ENCODE results near the gene ZFAND3.
"Not testable (repeated sequence)": the region's sequence is repeated elsewhere in the genome, so short reads cannot be mapped to it uniquely, and the experiment has no call there.

The ZFAND3 gene

DNA sequence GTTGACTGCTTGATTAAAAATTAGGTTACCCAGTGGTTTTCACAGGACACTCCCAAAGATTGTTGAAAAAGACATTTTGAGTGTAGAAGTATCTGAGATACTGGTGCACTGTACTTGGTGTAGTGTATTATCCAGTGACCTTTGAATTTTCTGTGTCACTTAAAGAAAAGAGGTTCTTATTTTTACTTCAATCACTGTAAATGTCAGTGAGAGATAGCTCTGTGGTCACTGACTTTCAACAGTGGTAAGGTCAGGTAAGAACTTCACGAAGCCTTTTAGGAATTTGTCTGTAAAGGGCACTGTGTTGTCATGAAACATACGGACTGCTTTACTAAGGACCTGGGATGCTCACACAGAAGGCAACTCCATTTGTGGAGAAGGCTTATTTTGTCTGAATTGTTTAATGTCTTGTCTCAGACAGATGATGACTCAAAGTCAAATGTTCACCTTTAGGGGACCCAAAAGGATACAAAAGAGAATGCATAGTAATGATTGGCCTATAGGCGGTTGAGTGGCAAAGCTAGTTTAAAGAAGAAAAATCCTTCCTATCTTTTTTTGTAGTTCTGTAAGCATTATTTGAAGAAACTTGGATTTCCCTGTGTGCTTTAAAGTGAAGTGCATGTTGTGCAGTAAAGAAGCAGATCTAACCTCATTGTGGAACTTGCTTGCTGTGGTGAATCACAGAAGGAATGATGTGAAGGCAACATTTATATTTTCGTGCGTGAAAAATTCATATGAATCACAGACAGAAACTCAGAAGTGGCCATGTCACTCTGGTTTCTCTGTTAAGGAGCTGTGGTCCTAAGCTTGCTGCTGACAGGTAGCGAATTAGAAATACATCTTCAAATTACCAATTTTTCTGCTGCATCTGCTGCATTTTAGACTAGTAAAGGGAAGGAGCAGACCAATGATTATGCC is 47.3 kb downstream of the ZFAND3 start:
- no peak for DNase-seq

GRCh38 chr6:37867756-37868446 is 48.4 kb downstream of the ZFAND3 start:
- no peak for DNase-seq

- DNase-seq = no peak
Measured at GRCh38 chr6:37868447-37868825, 48.9 kb downstream of the ZFAND3 start.

- DNase-seq = no peak
Measured at GRCh38 chr6:37871616-37872372, 52.3 kb downstream of the ZFAND3 start.

- no peak for DNase-seq
Measured at GRCh38 chr6:37872373-37872745, 52.8 kb downstream of the ZFAND3 start.

DNA sequence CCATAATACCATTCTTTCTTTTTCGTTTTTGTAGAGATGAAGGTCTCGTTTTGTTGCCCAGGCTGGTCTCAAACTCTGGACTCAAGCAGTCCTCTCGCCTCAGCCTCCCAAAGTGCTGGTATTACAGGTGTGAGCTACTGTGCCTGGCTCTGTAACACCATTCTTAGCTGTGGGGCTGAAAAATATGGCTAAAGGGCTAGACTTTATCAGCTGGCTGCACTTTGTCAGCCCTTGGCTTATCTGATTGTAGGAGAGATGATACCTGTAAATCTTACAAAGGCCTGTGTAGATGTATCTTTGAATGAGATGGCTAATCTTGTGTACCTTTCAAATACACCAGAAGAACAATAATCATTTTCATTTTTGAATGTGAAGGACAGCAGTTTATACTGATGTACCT is 55.2 kb downstream of the ZFAND3 start:
- DNase-seq = no peak

- no peak for DNase-seq
Measured at GRCh38 chr6:37875561-37876309, 56.2 kb downstream of the ZFAND3 start.

GRCh38 chr6:37876843-37877242 is 57.3 kb downstream of the ZFAND3 start:
- DNase-seq = no peak

GRCh38 chr6:37877373-37878149 is 58.0 kb downstream of the ZFAND3 start:
- no peak for DNase-seq

DNA sequence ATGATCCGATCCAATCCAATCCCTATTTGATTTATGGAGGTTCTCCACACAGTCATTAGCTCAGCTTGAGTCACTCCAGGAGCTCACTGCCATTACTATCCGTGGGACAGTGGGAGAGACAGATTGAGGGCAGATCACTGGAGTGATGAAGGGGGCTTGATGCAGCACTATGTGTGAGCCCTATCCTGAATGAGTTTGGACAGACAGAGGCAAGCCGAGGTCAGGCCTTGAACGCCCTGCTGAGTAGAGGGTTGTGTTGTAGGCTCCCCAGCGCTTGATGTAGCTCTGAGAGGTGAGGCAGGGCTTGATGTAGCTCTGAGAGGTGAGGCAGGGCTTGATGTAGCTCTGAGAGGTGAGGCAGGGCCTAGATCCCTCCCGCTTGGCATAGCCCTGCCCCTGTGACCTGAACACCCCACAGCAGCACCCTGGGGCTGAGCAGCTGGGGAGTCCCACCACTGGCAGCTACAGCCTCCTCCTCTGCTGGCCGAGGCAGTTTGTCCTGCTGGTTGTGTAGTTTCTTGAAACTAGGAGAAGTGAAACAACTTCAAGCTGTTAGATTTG is 58.7 kb downstream of the ZFAND3 start:
- no peak for DNase-seq

GRCh38 chr6:37880602-37881001 is 61.1 kb downstream of the ZFAND3 start:
- not testable (repeated sequence) for DNase-seq

DNA sequence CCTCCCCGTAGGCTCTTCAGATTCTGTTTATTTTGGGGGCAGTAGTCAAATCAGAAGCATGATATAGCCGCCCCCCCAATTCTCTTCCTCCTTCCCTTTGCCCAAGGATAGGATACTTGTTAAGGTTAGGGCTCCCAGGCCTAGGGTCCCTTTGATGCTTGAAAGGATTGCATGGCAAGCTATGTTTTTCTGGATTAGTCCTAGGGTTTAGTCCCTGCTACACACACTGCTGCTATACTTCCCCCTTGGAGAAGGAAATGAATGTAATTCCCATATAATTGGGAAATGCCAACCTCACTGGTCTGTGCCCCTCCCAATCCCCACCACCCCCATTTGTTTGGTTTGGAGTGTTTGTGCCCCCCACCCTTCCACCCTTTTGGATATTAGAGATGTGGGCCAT is 62.8 kb downstream of the ZFAND3 start:
- DNase-seq = no peak

DNA sequence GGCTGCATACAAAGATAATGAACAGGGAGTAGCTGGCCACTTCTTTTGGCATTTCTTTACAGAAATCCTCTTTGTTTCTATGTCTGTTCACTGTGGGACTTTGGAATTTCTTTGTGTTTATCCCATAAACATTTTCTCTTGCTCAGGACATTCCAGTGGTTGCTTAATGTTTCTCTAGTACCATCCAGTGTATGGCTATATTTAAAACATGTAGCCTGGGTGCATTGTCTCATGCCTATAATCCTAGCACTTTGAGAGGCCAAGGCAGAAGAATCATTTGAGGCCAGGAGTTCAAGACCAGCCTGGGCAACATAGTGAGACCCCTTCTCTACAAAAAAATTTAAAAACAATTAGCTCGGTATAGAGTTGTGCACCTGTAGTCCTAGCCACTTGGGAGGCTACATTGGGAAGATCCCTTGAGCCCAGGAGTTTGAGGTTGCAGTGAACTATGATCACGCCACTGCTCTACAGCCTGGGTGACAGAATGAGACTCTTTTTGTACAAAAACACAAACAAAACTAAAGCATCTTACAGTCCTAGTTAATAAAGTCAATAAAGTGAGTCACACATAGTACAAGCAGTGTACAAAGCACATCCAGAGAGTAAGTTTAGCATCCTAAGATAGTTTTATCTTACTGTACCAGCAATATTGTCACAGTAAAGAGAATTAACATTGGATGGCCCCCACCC is 63.3 kb downstream of the ZFAND3 start:
- no peak for DNase-seq

GRCh38 chr6:37884548-37884947 is 65.0 kb downstream of the ZFAND3 start:
- DNase-seq = no peak

DNA sequence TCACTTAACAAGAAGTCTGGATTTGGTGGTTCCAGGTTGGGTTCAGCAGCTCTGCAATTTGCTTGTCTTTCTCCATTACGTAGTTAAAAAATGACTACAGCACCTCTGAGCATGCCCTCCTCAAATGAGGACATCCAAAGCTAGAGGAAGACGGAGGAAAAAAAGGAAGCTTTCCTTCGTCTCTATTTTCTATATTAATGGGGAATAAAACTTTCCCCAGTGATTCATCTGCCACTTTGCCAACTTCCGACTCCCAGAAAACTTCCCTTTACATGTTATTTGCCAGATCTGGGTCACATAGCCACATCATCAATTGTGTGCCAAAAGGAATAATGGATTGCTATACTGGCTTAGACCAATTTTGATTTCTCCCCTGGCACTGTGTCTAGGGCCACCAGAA is 69.5 kb downstream of the ZFAND3 start:
- DNase-seq = no peak

DNA sequence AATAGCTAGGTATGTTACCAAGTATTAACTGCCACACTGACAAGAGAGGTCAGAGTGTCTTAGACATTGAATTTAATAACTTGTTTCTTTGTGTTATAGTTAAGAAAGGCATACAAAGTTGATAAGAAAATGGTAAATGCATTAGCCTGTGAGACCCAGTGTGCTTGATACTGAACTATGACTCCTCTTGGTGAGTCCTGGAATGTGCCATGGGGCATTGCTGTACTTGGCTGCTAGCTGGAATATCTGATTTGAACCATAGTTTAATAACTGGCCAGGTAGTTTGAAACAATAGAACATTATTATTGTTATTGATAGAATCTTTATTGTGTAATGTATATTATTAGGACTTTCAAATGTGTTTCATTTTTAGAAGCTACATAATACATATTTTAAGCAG is 70.0 kb downstream of the ZFAND3 start:
- no peak for DNase-seq

DNA sequence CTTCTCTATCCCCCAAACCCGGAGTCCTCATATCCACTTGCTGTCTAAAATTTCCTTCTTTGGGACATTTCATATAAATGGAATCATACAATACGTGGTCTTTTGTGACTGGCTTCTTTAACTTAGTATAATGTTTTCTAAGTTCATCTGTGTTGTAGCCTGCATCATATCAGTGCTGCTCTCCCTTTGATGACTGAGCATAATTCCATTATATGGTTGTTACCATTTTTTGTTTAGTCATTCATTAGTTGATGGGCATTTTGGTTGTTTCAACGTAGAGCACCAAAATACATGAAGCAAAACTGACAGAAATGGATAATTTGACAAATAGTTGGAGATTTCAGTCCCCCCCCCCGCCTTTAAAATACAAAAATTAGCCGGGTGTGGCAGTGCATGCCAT is 71.5 kb downstream of the ZFAND3 start:
- DNase-seq = no peak

GRCh38 chr6:37893257-37893656 is 73.7 kb downstream of the ZFAND3 start:
- DNase-seq = no peak

DNA sequence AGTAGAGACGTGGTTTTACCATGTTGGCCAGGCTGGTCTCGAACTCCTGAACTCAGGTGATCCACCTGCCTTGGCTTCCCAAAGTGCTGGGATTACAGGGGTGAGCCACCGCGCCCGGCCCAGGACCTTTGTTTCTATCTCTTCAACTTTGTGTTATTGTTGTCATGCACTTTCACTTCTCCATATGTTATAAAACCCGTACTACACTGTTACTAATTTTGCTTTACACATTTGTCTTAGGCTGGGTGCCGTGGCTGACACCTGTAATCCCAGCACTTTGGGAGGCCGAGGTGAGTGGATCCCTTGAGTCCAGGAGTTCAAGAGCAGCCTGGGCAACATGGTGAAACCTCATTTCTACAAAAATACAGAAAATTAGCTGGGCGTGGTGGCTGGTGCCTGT is 74.2 kb downstream of the ZFAND3 start:
- DNase-seq = not testable (repeated sequence)

DNA sequence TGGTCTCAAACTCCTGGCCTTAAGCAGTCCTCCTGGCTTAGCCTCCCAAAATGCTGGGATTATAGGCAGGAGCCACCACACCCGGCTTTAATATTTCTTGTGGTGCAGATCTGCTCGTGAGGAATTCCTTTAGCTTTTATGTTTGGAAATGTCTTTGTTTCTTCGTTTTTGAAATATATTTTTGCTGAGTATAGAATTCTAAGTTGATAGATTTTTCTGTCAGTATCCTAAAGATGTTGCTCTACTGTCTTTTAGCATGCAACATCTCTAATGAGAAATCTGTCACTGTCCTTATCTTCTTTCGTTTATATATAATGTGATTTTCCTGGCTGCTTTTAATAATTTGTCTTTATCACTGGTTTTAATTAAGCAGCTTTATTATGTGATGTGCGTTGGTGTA is 75.1 kb downstream of the ZFAND3 start:
- DNase-seq = no peak

- DNase-seq = no peak
Measured at GRCh38 chr6:37897321-37897720, 77.8 kb downstream of the ZFAND3 start.
